Epithelial cell of esophagus (primary cell): ENCODE results near the gene SEC62.

Experiments used
- DNase-seq: peaks from one replicate; pipeline ENCODE4 v3.0.0; 2010; ENCODE audit warnings: low read depth
- H3K4me3 ChIP-seq: 2 replicates; pipeline ENCODE4 v1.5.1; 2011; ENCODE audit warnings: mild to moderate bottlenecking, low read length, control low read depth
- CTCF ChIP-seq: IDR thresholded peaks from 2 replicates; pipeline ENCODE4 v1.5.1; 2011; ENCODE audit warnings: low read depth, mild to moderate bottlenecking, low read length, control low read depth, inconsistent platforms; ENCODE audit not compliant: insufficient read depth; ENCODE audit errors: missing control alignments

The SEC62 gene

GRCh38 chr3:169968224-169968885 is 1.7 kb downstream of the SEC62 start:
- no peak for DNase-seq
- peak overlapping the region; percentile 10 for H3K4me3 ChIP-seq
- no peak for TF ChIP-seq CTCF

GRCh38 chr3:169969174-169970095 is 2.8 kb downstream of the SEC62 start:
- no peak for DNase-seq
- no peak for TF ChIP-seq CTCF
- H3K4me3 ChIP-seq, result no peak overlapping the region

- no peak for TF ChIP-seq CTCF
- no peak for DNase-seq
- no peak overlapping the region for H3K4me3 ChIP-seq
Measured at GRCh38 chr3:169970847-169971246, 4.2 kb downstream of the SEC62 start.

GRCh38 chr3:169971522-169971921 is 4.9 kb downstream of the SEC62 start:
- no peak for TF ChIP-seq CTCF
- no peak overlapping the region for H3K4me3 ChIP-seq
- DNase-seq, result no peak

- no peak for TF ChIP-seq CTCF
- peak; percentile 79 for DNase-seq
Measured at GRCh38 chr3:169980055-169980454, 13.4 kb downstream of the SEC62 start.

GRCh38 chr3:169984292-169984691 is 17.7 kb downstream of the SEC62 start:
- TF ChIP-seq CTCF, result no peak
- DNase-seq, result no peak

More at GRCh38 chr3:169980055-169980454, 13.4 kb downstream of the SEC62 start:
- H3K4me3 ChIP-seq, result no peak overlapping the region

More at GRCh38 chr3:169984292-169984691, 17.7 kb downstream of the SEC62 start:
- no peak overlapping the region for H3K4me3 ChIP-seq
